Measurements from ENCODE around the gene TNFSF4. TPM values are rescaled to one million over a fixed set of nuclear protein-coding genes. Genes with fewer than 3 reads are reported as not detected.

The TNFSF4 gene
- total and polyA plus RNA-seq, 2 of the 13 experiments (the other 11 are each of a cell fraction or from before 2014, with no cell fraction given): 2.4 to 7.9 TPM

GRCh38 chr1:173190101-173190936 is 16.8 kb downstream of the TNFSF4 start (continued):
- TF ChIP-seq ZHX1 (CRISPR knock-in tag; IDR thresholded peaks at IDR 0.05; ENCODE audit: low read depth) (no peak), POGK (CRISPR knock-in tag; conservative IDR thresholded peaks at IDR 0.05) (peak; percentile 74), KDM1A (CRISPR knock-in tag; IDR thresholded peaks at IDR 0.05) (no peak), ZNF709 (CRISPR knock-in tag; IDR thresholded peaks at IDR 0.05) (no peak), ZNF430 (CRISPR knock-in tag; IDR thresholded peaks at IDR 0.05) (peak; percentile 69; the same call in 1 of the 2 replicates), ZNF605 (CRISPR knock-in tag; IDR thresholded peaks at IDR 0.05) (peak; percentile 69), THAP9 (CRISPR knock-in tag; IDR thresholded peaks at IDR 0.05; ENCODE audit: borderline replicate concordance) (no peak), SRSF9 (IDR thresholded peaks at IDR 0.05; ENCODE audit: borderline replicate concordance, insufficient read depth, low read depth, low read length, poor library complexity, severe bottlenecking) (no peak), FOSL2 (CRISPR knock-in tag; IDR thresholded peaks at IDR 0.05) (peak; percentile 34; the same call in 1 of the 2 replicates), ZMYM3 (CRISPR knock-in tag; IDR thresholded peaks at IDR 0.05) (peak; percentile 24; the same call in 1 of the 2 replicates), MAX (IDR thresholded peaks at IDR 0.05) (peak; percentile 97), CCAR2 (optimal IDR thresholded peaks at IDR 0.05; ENCODE audit: low read depth, low read length) (no peak), SP4 (CRISPR knock-in tag; IDR thresholded peaks at IDR 0.05) (no peak), GFI1 (CRISPR knock-in tag; IDR thresholded peaks at IDR 0.05; ENCODE audit: borderline replicate concordance) (0 out of 2 replicates have a peak, but pooled peaks have one; percentile 21), HNRNPL (IDR thresholded peaks at IDR 0.05; ENCODE audit: low read depth, low read length) (peak; percentile 64; the same call in 1 of the 2 replicates), HDAC6 (IDR thresholded peaks at IDR 0.05; ENCODE audit: low read depth, low read length) (no peak), ARID3A (IDR thresholded peaks at IDR 0.05; ENCODE audit: low read depth, low read length) (no peak), TBL1XR1 (IDR thresholded peaks at IDR 0.05; ENCODE audit: borderline replicate concordance, low read length, partially characterized antibody) (no peak), ZNF558 (CRISPR knock-in tag; IDR thresholded peaks at IDR 0.05; ENCODE audit: borderline replicate concordance) (no peak)

Measured in HepG2 (cell line).